CD8-positive, alpha-beta memory T cell (primary cell): ENCODE measurements around the gene TYK2. TPM values are rescaled to one million over a fixed set of nuclear protein-coding genes. Genes with fewer than 3 reads are reported as not detected.

ENCODE experiments used
- CTCF ChIA-PET: fragments of 350-600 bp; sonication (Branson Sonifier 250); formaldehyde crosslinking; loops from one replicate; lab custom pipeline; 2021; ENCODE audit warnings: antibody characterized with exemption; lab: Charles Lee
- POLR2A ChIA-PET: fragments of 350-600 bp; sonication (Branson Sonifier 250); formaldehyde crosslinking; loops from one replicate; lab custom pipeline; 2021; ENCODE audit warnings: antibody characterized with exemption; lab: Charles Lee
- DNase-seq, 5 donors: peaks; one replicate each; pipeline versions ENCODE4 v3.0.0 to v3.0.0-alpha.2; 2020 to 2022; ENCODE audit warnings: mixed read lengths in 1 of 5
- H3K27ac ChIP-seq: one replicate; pipeline ENCODE4 v1.7.0; 2013; ENCODE audit warnings: low read depth, mild to moderate bottlenecking, low read length, moderate library complexity
- H3K27me3 ChIP-seq: 2 replicates; pipeline ENCODE4 v1.7.0; 2013; ENCODE audit warnings: low read length, mild to moderate bottlenecking; ENCODE audit not compliant: insufficient read depth, poor library complexity, severe bottlenecking
- H3K36me3 ChIP-seq: 2 replicates; pipeline ENCODE4 v1.7.0; 2013; ENCODE audit warnings: mild to moderate bottlenecking, low read length, moderate library complexity; ENCODE audit not compliant: insufficient read depth
- H3K4me1 ChIP-seq: 2 replicates; pipeline ENCODE4 v1.7.0; 2013; ENCODE audit warnings: mild to moderate bottlenecking, low read length, moderate library complexity; ENCODE audit not compliant: insufficient read depth
- H3K4me3 ChIP-seq: 2 replicates; pipeline ENCODE4 v1.7.0; 2013; ENCODE audit warnings: mild to moderate bottlenecking, low read length
- H3K9me3 ChIP-seq: 2 replicates; pipeline ENCODE4 v1.7.0; 2013; ENCODE audit warnings: mild to moderate bottlenecking, low read length
- H3K27ac Mint-ChIP-seq, 8 donors: one replicate each; pipeline ENCODE4 v1.8.0; 2020 to 2021; ENCODE audit warnings: mixed read lengths in 8 of 8, mild to moderate bottlenecking in 6 of 8, inconsistent platforms in 3 of 8, moderate library complexity in 3 of 8
- H3K27me3 Mint-ChIP-seq, 2 donors: one replicate each; pipeline ENCODE4 v1.8.0; 2020 to 2021; ENCODE audit warnings: mixed read lengths in 2 of 2, mild to moderate bottlenecking in 1 of 2, moderate library complexity in 1 of 2
- H3K36me3 Mint-ChIP-seq, 3 donors: one replicate each; pipeline ENCODE4 v1.8.0; 2020 to 2021; ENCODE audit warnings: mixed read lengths in 3 of 3, inconsistent platforms in 1 of 3, mild to moderate bottlenecking in 1 of 3
- H3K4me1 Mint-ChIP-seq, 3 donors: one replicate each; pipeline ENCODE4 v1.8.0; 2020 to 2021; ENCODE audit warnings: mixed read lengths in 3 of 3, inconsistent platforms in 1 of 3, mild to moderate bottlenecking in 1 of 3
- H3K4me3 Mint-ChIP-seq, 7 donors: one replicate each; pipeline ENCODE4 v1.8.0; 2020 to 2021; ENCODE audit warnings: mixed read lengths in 7 of 7, mild to moderate bottlenecking in 6 of 7, moderate library complexity in 4 of 7, inconsistent platforms in 2 of 7
- H3K9me3 Mint-ChIP-seq, 5 donors: one replicate each; pipeline ENCODE4 v1.8.0; 2020 to 2022; ENCODE audit warnings: mixed read lengths in 5 of 5, mild to moderate bottlenecking in 3 of 5, moderate library complexity in 2 of 5, inconsistent platforms in 1 of 5
- polyA plus RNA-seq: library from polyadenylated mRNA; unstranded; fragments of 300-500 nt; fragmentation: Illumina TruSeq; gene quantifications from one replicate; pipeline ENCODE4 v1.2.3, GENCODE V29; 2021
- total RNA-seq, 2 experiments: library from RNA; stranded (reverse); gene quantifications; one replicate each; pipeline ENCODE4 v1.2.3, GENCODE V29; 2021

TYK2 gene
- total and polyA plus RNA-seq, 3 experiments from 2014 or later, result 74.4 to 212 (median 210) TPM

GRCh38 chr19:10421240-10422045 lies 41.1 kb upstream of the TYK2 start:
- Histone ChIP-seq H3K27ac (peak overlapping the region; percentile 27), H3K4me1 (peaks cover 79% of the 10 kb centered on the region), H3K9me3 (no peaks in the 10 kb centered on the region), H3K4me3 (peak overlapping the region; percentile 34), H3K27me3 (peaks cover 55% of the 10 kb centered on the region), H3K36me3 (no peaks in the 10 kb centered on the region)
- Mint-ChIP-seq H3K27ac (peak overlapping the region in 6 of 8 donors; percentile 35 to 85 (median 78)), H3K9me3 (no peaks in the 10 kb centered on the region), H3K27me3 (peaks cover 41 to 43% of the 10 kb centered on the region in 2 donors), H3K36me3 (peaks cover 0 to 1% (median 0%) of the 10 kb centered on the region in 3 donors), H3K4me1 (peaks cover 56 to 82% (median 65%) of the 10 kb centered on the region in 3 donors), H3K4me3 (peak overlapping the region; percentile 52 to 73 (median 61))
- no peak for DNase-seq
- CTCF ChIA-PET, result interaction anchor here (0.6 to 29.2 kb wide), 4 partner anchors 3 to 57 kb away, joined by 3 to 788 read pairs (median 396); partner anchors contain the start of genes CDC37 and PDE4A
- POLR2A ChIA-PET, result interaction anchor here (0.7 to 1.1 kb wide), 2 partner anchors 9 to 14 kb away, joined by 4 read pairs; no protein-coding TSS in a partner anchor

GRCh38 chr19:10420444-10421239 lies 40.3 kb upstream of the TYK2 start, which contains the start of gene PDE4A:
Gene PDE4A, plus strand, starts transcription at chr19:10420538. Its CDS starts 227 bp downstream, at chr19:10420765.
- Mint-ChIP-seq H3K4me3 (peak within 1 kb of the TSS; percentile 71 to 85 (median 75)), H3K27ac (peak within 1 kb of the TSS in 7 of 8 donors; percentile 52 to 94 (median 87)), H3K9me3 (no peaks in the 10 kb centered on the region), H3K27me3 (peaks cover 41 to 43% of the 10 kb centered on the region in 2 donors), H3K4me1 (peaks cover 58 to 82% (median 66%) of the 10 kb centered on the region in 3 donors), H3K36me3 (peaks cover 0 to 1% (median 0%) of the 10 kb centered on the region in 3 donors)
- CTCF ChIA-PET, result interaction anchor here (1.2 to 29.2 kb wide), 4 partner anchors 4 to 58 kb away, joined by 3 to 788 read pairs (median 396); partner anchors contain the start of genes CDC37 and PDE4A
- peaks cover 55% of the 10 kb centered on the region for H3K27me3 ChIP-seq
- no peaks in the 10 kb centered on the region for H3K36me3 ChIP-seq
- no peaks in the 10 kb centered on the region for H3K9me3 ChIP-seq
- POLR2A ChIA-PET, result interaction anchor here (0.5 to 1.1 kb wide), 3 partner anchors 8 to 1568 kb away, joined by 3 to 4 read pairs (median 3); no protein-coding TSS in a partner anchor
- H3K27ac ChIP-seq, result peak within 1 kb of the TSS; percentile 27
- peaks cover 81% of the 10 kb centered on the region for H3K4me1 ChIP-seq
- H3K4me3 ChIP-seq, result peak within 1 kb of the TSS; percentile 34
- peak; percentile 45 to 75 (median 60) for DNase-seq

GRCh38 chr19:10419646-10420443 lies 39.5 kb upstream of the TYK2 start:
- ChIA-PET POLR2A (interaction anchor here (1.4 kb wide), 1 partner anchor 150 kb away, joined by 9 read pairs; the partner anchor contains the start of gene ICAM1), CTCF (interaction anchor here (1.2 to 29.2 kb wide), 4 partner anchors 5 to 59 kb away, joined by 3 to 788 read pairs (median 396); partner anchors contain the start of genes CDC37 and PDE4A)
- Histone ChIP-seq H3K4me1 (peaks cover 74% of the 10 kb centered on the region), H3K9me3 (no peaks in the 10 kb centered on the region), H3K36me3 (no peaks in the 10 kb centered on the region), H3K27me3 (peaks cover 55% of the 10 kb centered on the region), H3K27ac (no peak overlapping the region), H3K4me3 (peak overlapping the region; percentile 20)
- peak in 3 of 5 donors; percentile 39 to 75 (median 60) for DNase-seq
- H3K27me3 Mint-ChIP-seq, result peaks cover 41 to 43% of the 10 kb centered on the region in 2 donors
- H3K27ac Mint-ChIP-seq, result peak overlapping the region in 7 of 8 donors; percentile 52 to 94 (median 87)
- no peaks in the 10 kb centered on the region for H3K36me3 Mint-ChIP-seq
- H3K4me3 Mint-ChIP-seq, result peak overlapping the region; percentile 71 to 85 (median 75)
- H3K4me1 Mint-ChIP-seq, result peaks cover 51 to 75% (median 58%) of the 10 kb centered on the region in 3 donors
- H3K9me3 Mint-ChIP-seq, result no peaks in the 10 kb centered on the region

- Mint-ChIP-seq H3K36me3 (no peaks in the 10 kb centered on the region), H3K27me3 (peaks cover 41 to 43% of the 10 kb centered on the region in 2 donors), H3K27ac (peak overlapping the region in 7 of 8 donors; percentile 52 to 94 (median 87)), H3K4me3 (peak overlapping the region; percentile 71 to 85 (median 75)), H3K4me1 (peaks cover 49 to 69% (median 54%) of the 10 kb centered on the region in 3 donors), H3K9me3 (no peaks in the 10 kb centered on the region)
- Histone ChIP-seq H3K27me3 (peaks cover 55% of the 10 kb centered on the region), H3K27ac (no peak overlapping the region), H3K9me3 (no peaks in the 10 kb centered on the region), H3K36me3 (no peaks in the 10 kb centered on the region), H3K4me1 (peaks cover 67% of the 10 kb centered on the region), H3K4me3 (peak overlapping the region; percentile 20)
- ChIA-PET POLR2A (interaction anchor here (0.7 to 1.4 kb wide), 2 partner anchors 149 to 417 kb away, joined by 9 to 10 read pairs; partner anchors contain the start of genes ICAM1 and TMED1), CTCF (interaction anchor here (1.2 to 29.2 kb wide), 3 partner anchors 6 to 27 kb away, joined by 3 to 788 read pairs (median 788); partner anchors contain the start of genes CDC37 and PDE4A)
- peak in 3 of 5 donors; percentile 40 to 70 (median 54) for DNase-seq
These were observed 38.9 kb upstream of the TYK2 start for GRCh38 chr19:10419200-10419645.

- peak overlapping the region in 7 of 8 donors; percentile 40 to 97 (median 86) for H3K27ac Mint-ChIP-seq
These were observed 38.3 kb upstream of the TYK2 start for GRCh38 chr19:10418485-10419199.

GRCh38 chr19:10418235-10418484 lies 37.8 kb upstream of the TYK2 start:
- Histone ChIP-seq H3K27me3 (peaks cover 55% of the 10 kb centered on the region), H3K4me3 (no peak overlapping the region), H3K36me3 (no peaks in the 10 kb centered on the region), H3K4me1 (peaks cover 57% of the 10 kb centered on the region), H3K27ac (peak overlapping the region; percentile 9), H3K9me3 (no peaks in the 10 kb centered on the region)
- peaks cover 41% of the 10 kb centered on the region in 2 donors for H3K27me3 Mint-ChIP-seq
- peaks cover 45 to 61% (median 50%) of the 10 kb centered on the region in 3 donors for H3K4me1 Mint-ChIP-seq
- H3K9me3 Mint-ChIP-seq, result no peaks in the 10 kb centered on the region
- peak overlapping the region; percentile 37 to 97 (median 84) for H3K27ac Mint-ChIP-seq
- CTCF ChIA-PET, result interaction anchor here (0.8 to 29.2 kb wide), 7 partner anchors 7 to 149 kb away, joined by 3 to 788 read pairs (median 4); partner anchors contain the start of genes CDC37, ICAM1 and PDE4A
- no peak for DNase-seq
- H3K4me3 Mint-ChIP-seq, result peak overlapping the region in 5 of 7 donors; percentile 32 to 73 (median 58)
- POLR2A ChIA-PET, result interaction anchor here (0.5 to 2.2 kb wide), 6 partner anchors 10 to 85 kb away, joined by 3 to 14 read pairs (median 6); partner anchors contain the start of genes CDC37 and KEAP1
- H3K36me3 Mint-ChIP-seq, result no peaks in the 10 kb centered on the region

More at GRCh38 chr19:10418485-10419199, 38.3 kb upstream of the TYK2 start:
- H3K27ac ChIP-seq, result peak overlapping the region; percentile 9
- H3K9me3 ChIP-seq, result no peaks in the 10 kb centered on the region
- ChIA-PET POLR2A (interaction anchor here (0.5 to 2.2 kb wide), 8 partner anchors 10 to 417 kb away, joined by 3 to 14 read pairs (median 6); partner anchors contain the start of genes CDC37, ICAM1, KEAP1 and TMED1), CTCF (interaction anchor here (0.8 to 29.2 kb wide), 5 partner anchors 6 to 149 kb away, joined by 3 to 788 read pairs (median 4); partner anchors contain the start of genes CDC37, ICAM1 and PDE4A)
- peak overlapping the region; percentile 34 to 76 (median 63) for H3K4me3 Mint-ChIP-seq
- H3K27me3 Mint-ChIP-seq, result peaks cover 41% of the 10 kb centered on the region in 2 donors
- peaks cover 55% of the 10 kb centered on the region for H3K27me3 ChIP-seq
- no peak for DNase-seq
- no peaks in the 10 kb centered on the region for H3K36me3 ChIP-seq
- H3K9me3 Mint-ChIP-seq, result no peaks in the 10 kb centered on the region
- H3K4me3 ChIP-seq, result no peak overlapping the region
- peaks cover 62% of the 10 kb centered on the region for H3K4me1 ChIP-seq
- H3K36me3 Mint-ChIP-seq, result no peaks in the 10 kb centered on the region
- peaks cover 46 to 63% (median 50%) of the 10 kb centered on the region in 3 donors for H3K4me1 Mint-ChIP-seq
